Raji (cell line): Measurements from ENCODE around the gene ANKS6.

Source experiments
- POLR2A ChIP-seq: IDR thresholded peaks from 2 replicates; pipeline ENCODE4 v1.6.1; 2011; ENCODE audit warnings: low read depth, low read length, control low read depth; ENCODE audit not compliant: insufficient read depth

The ANKS6 gene

DNA sequence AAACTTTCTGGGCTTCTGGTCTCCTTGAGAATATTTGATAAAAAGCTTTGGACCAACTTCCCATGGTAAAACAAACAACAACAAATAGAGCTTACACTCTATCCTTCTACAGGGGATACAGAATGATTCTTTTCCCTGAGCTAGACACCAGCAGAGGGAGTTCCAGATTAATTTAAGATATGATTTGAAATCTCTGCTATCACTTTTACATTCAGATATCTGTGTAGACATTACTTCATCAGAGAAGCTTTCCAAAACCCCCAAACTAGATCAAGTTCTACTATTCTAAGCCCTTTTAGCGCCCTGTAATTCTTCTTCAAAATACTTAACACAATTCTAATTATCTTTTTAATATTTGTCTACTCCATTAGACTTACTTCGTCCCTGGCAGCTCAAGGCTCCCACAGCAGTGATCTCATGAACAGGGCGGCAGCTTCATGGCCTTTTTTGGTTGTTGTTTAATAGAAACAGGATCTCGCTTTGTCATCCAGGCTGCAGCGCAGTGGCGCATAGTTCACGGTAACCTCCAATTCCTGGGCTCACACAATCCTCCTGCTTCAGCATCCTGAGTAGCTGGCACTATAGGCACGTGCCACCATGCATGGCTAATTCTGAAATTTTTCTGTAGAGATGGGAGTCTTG, 10.2 kb upstream of the ANKS6 start:
- no peak for TF ChIP-seq POLR2A

DNA sequence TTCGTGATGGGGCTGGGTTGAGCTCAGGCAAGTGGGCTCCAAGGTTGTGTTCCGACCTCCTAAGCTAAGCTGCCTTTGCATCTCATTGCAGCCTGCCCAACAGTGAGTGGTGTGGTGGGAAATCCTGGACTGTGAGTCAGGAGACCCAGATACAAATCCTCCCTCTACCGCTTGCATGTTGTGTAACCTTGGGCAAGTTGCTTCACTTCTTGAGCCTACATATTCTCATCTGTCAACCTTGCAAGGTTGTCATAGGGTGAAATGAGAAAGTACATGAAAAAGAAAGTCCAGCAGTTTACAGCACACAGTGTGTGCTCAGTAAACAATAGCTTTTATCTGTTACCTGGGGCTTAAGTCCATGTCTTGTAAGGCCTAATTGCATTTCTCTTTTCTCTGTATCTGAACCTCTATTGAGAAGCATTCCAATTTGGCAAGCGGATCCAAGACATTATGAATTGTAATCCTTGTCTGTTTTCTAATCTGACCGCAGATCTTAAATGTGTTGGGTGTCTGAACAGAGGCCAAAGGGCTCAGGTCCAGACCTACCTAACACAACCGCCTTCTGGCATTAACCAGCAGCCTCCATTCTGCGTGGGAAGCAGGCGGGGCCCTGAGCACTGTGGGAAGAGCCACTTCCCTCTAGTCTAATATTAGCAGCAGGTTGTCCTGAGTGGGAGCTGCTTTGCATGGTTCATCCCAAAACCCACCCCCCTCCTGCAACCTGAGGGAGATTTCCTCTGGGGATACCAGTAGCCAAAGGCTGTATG, 9.3 kb upstream of the ANKS6 start:
- no peak for TF ChIP-seq POLR2A

DNA sequence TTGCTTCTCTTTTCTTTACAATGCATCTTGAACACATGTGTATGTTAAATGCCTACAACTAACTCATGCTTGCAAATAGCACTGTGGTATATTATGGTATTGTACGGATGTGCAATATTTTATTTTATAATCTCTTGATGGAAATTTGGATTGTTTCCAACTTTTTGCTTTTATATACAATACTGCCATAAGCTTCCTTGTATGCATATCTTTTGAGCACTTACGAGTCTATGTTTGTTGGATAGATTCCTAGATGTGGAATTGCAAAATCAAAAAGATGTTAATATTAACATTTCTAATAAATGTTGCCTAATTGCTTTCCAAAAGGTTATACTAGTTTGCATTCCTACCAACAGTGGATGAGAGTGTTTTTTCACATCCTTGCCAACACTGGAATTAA, 7.7 kb upstream of the ANKS6 start:
- no peak for TF ChIP-seq POLR2A

DNA sequence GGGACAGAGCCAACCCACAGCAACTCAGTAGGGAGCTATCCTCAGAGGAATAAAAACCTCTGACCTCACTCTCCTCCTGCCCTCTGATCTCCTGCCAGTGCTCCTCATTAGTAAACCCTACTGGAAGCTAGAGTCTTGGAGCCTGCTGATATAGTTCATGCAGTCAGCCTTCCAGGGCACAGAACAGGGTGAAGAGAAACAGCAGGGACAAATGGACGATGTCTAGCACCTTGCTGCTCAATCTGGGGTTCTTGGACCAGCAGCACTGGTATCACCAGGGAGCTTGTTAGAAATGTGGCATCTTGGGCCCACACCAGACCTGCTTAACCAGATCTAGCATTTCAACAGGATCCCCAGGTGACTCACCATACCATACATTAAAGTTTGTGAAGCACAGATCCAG, 5.6 kb upstream of the ANKS6 start:
- TF ChIP-seq POLR2A = no peak

DNA sequence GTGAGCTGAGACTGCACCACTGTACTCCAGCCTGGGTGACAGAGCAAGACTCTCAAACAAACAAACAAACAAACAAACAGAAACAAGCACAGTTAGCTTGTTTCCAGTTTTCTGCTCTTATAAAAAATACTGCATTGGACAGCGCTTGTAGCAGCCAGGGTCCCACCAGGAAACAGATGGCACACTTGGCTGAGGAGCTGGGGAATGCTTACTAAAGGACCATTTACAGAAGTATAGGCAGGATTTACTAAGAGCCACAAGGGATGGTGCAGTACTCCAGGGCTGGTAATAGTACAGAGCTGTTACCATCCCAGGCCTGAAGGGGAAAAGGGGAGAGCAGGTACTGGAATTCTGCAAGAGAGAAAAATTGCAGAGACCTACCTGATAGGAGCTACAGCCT, 5.2 kb upstream of the ANKS6 start:
- no peak for TF ChIP-seq POLR2A

DNA sequence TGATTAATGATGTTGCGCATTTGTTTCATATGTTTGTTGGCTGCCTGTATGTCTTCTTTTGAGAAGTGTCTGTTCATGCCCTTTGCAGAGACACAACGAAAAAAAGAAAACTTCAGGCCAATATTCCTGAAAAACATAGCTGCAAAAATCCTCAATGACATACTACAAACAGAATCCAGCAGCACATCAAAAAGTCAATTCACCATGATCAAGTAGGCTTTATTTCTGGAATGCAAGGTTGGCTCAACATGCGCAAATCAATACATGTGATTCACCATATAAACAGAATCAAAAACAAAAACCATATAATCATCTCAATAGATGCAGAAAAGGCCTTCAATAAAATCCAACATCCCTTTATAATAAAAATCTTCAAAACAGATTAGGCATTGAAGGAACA, 1.9 kb upstream of the ANKS6 start:
- no peak for TF ChIP-seq POLR2A

DNA sequence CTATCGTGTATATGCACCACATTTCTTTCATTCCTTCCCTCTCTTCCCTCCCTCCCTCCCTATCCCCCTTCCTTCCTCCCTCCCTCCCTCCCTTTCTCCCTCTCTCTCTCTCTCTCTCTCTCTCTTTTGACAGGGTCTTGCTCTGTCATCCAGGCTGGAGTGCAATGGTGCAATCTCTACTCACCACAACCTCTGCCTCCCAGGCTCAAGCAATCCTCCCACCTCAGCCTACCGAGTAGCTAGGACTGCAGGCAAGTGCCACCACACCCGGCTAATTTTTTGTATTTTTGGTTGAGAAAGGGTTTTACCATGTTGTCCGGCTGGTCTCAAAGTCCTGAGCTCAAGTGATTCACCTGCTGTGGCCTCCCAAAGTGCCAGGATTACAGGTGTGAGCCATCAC, 1.1 kb upstream of the ANKS6 start:
- TF ChIP-seq POLR2A = no peak

DNA sequence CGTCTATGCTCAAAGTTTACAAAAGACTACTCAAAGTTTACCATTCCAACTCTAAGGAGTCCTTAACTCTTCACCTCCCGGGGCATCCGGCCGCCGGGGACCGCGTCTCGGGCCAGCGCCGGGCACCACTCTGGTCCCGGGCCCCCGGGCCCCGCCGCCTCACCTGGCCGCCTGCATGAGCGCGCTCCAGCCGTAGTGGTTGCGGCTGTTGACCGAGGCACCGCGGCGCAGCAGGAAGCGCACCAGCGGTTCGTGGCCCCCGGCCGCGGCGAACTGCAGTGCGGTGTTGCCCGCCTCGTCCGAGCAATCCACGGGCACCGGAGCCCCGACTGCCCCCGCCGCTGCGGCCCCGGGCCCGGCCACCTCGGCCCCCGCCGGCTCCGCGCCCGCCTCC, 388 bp downstream of the ANKS6 start:
- TF ChIP-seq POLR2A = no peak

DNA sequence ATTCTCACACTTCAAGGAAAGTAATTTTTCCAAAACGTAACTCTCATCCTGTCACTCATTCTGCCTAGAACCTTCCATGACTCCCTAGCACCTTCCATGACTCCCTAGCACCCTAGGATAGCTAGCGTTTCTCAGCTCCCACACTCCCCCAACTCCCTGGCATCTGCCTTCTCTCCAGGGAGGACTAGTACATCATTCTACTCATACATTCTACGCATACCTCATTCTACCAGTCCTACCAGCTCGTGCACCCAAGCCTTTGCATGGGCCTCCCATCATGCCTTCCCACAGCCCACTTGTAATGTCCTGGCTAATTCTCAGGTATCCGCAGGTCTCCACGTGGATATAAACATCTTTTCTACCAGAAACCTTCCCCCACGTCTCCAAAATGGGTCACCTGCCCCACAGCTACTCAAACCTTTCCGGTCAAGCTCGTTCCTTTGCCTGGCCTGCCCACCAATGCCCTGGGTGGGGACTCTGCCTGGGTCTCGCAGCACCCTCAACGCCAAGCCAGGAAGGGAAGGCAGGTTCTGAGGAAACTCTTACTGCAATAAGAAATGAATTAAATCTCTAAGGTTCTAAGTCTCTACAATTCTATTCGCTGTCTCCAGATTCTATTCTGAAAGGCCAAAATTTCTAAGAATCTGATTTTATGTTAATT, 930 bp downstream of the ANKS6 start:
- no peak for TF ChIP-seq POLR2A

DNA sequence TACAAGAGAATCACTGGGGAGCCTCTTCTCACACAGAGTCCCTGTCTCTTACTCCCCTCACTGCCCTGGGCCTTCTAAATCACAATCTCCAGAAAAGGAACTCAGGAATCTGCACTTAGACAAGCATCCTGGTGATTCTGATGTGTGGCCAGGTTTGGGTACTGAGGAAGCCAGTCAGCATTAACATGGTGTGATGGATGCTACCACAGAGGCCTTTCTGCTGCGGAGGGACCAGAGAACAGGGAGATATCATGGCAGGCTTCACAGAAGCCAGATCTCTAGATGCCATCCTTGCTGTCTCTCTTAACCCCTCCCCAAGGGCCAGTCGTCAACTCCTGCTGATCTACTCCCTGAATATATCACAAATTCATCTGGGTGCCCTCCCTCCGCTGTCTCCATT, 1.6 kb downstream of the ANKS6 start:
- no peak for TF ChIP-seq POLR2A

DNA sequence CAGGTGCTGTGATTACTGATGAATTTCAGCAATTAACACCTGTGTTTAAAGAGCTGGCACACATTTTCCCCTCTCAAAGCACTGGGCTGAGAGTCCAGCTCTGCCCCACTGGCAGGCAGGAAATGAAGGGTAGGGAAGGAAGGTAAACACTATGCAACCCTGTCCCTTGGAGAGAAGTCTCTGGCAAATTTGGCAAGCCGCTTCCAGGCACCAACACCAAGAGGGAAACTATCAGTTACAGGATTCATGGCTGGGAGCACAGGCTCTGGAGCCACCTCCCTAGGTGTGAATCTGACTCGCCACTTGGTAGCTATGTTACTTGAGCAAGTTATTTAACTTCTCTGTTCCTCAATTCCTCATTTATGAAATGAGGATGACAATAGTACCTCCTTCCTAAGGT, 3.3 kb downstream of the ANKS6 start:
- no peak for TF ChIP-seq POLR2A

DNA sequence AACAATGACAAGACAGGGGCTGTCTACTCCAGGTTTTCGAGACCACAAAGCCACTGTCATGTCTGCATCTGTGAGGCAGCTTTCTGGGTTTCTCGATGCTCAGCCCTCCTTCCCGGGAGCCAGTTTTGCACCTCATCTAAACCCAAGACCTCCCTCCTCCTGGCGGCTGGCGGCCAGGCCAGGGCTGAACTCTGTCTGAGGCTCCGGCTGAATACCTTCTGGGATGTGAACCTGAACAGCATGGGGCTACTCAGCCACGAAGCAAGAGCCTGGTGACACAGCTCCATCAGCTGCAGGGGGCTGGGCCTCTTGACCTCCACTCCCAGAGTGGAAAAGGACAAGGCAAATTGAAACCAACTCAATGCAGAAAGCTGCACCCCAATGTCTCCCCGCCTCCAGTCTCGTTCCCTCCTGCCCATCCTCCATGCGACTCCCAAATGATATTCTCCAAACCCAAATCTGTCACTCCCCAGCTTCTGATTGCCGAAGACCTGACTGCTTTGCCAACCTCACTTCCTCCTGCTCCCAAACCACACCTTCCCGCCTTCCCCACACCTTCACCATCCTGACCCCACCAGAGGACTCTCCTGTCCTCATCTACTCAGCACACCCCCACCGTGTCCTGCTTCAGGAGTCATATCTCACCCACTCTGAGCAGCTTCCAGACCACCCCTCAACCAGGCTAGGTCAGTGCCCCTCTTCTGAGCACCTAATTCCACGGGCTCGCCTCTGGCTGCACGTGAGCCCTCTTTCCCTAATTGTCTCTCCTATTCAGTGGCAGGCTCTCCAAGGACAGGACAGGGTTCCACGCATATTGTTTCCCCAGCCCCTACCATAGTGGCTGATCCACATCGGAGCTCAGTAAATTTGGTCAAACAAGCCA, 4.5 kb downstream of the ANKS6 start:
- no peak for TF ChIP-seq POLR2A

DNA sequence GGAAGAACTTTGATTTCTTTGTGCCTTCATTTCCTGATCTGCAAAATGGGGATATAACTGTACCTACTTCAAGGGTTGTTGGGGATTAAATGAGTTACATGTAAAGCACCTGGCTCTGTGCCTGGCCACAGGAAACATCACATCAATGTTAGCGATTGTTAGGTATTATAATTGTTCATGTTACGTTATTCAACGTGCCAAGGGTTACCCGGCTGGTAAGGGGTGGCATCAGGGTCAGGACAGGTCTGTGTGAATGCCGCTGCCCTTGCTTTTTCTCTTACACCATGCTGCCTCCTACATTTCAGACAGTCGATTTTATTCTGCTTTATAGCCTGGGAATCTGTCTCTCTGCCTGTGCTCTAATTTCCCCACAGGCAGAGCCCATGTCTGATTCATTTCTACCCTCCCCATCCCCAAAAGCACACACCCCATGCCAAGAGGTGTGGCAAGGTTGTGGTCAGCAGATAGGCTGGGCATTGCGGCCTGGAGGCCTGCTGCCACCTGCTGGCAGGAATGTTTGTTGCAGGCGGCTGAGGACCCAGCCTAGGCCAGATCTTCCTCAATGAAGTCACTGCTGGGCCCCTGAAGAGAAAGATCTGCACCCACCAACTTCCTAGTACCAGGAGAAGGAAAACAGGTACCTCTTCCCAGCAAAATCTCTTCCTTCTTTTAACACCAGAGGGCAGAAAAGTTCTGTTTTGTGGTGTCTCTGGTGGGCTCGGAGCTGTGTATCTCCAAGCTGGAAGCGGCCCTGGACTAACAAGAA, 5.3 kb downstream of the ANKS6 start:
- TF ChIP-seq POLR2A = no peak

DNA sequence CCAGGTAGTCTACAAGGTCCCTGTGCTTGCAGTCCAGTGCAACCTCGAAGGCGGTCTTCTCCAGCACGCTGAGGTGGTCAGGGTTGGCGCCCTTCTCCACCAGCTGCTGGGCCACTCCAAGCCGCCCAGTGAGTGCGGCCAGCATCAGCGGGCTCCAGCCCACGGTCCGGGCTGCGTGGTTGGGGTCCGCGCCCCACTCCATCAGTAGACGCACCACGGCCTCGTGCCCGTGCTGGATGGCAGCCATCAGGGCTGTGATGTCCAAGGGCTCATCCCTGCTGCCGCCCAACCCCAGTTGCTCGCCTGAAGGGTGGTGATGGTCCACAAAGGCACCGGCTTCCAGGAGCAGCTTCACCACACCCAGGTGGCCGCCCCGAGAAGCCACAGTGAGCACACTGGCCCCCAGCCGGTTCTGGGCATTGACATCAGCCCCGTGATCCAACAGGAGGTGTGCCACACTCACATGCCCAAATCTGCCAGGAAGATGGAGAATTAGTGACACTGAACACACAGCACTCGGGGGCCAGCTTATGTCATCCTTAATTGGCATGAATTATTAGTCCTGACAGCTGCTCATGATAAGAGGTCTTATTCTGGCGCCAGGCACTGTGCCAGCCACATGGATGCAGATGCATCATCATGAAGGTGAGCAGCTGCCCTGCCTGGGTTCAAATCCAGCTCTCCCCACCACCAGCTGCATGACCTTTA, 6.1 kb downstream of the ANKS6 start:
- no peak for TF ChIP-seq POLR2A

DNA sequence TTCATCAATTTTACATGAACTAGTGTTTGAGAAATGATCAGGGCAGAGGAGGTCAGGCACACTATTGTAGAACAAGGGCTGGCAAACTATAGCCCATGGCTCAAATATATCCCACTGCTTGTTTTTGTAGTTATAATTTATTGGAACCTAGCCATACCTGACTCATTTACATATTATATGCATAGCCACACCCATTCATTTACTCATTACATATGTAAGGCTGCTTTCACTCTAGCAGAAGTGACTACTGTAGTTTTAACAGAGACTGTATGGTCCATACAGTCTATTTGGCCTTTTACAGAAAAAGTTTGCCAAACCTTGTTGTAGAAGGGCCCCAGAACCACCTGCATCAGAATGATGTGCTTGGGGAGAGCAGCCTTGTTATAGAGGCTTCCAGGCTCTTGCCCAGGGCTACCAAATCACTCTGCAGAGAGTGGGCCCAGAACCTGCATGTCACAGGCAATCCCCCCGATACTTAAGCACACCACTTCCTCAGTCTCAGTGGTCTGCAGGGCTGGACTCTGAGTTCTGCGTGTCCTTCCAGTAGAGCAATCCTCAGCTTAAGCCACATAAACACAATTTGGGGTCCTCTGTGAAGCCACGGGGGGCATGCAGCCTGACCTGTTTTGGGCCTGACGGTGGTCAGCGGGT, 6.7 kb downstream of the ANKS6 start:
- no peak for TF ChIP-seq POLR2A
